ENCODE measurements around the gene ZFP36L1. TPM values are rescaled to one million over a fixed set of nuclear protein-coding genes. Genes with fewer than 3 reads are reported as not detected.

The ZFP36L1 gene
- total and polyA plus RNA-seq, 2 donors (not counting 3 experiments of a cell fraction or from before 2014, with no cell fraction given) = 46.0 to 89.6 TPM

DNA sequence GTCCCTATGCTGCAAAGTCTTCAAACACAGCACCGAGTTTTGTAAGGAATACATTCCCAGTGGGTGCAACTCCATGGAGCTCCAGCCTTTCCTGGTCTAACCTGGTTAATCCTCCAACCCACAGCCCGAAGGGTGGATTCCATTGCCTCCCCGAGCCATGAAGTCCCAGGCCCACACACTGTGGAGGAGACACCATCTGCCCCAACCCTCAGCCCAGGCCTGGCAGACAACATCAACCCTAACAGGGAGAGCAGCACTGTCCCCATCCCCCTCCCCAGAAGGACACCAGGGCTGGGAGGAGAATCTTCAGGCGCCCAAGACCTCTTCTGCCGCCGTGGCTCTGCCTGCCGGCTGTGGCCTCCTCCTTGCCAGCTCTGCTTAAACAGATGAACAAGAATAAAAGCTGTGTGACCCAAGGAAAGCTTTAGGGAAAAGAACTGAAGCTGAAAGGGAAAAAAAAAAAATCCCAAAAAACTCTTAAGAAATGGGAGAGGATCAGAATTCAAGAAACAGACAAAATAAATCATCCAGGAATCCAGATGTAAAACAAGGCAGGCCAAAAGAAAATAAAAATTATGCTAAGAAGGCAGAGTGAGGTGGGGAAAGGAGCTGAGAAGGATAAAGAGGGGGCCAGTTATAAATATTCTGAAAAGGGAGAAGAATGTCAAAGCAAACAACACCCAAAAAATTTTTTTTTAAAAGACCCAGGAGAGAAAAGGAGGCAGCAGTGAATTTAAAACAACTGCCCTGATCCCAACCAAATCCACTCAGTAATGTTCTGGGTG, 16.0 kb upstream of the ZFP36L1 start:
- H3K4me1 ChIP-seq (ENCODE audit: control insufficient read depth, extremely low read depth, insufficient read depth, low read length) = peaks cover 6% of the 10 kb centered on the region
- no peak overlapping the region for H3K4me2 ChIP-seq (ENCODE audit: insufficient read depth, low read length)
- H3K27me3 ChIP-seq (ENCODE audit: control insufficient read depth in 2 of 2, insufficient read depth in 2 of 2, low read length in 2 of 2) = no peaks in the 10 kb centered on the region
- TF ChIP-seq, protein P1, sequence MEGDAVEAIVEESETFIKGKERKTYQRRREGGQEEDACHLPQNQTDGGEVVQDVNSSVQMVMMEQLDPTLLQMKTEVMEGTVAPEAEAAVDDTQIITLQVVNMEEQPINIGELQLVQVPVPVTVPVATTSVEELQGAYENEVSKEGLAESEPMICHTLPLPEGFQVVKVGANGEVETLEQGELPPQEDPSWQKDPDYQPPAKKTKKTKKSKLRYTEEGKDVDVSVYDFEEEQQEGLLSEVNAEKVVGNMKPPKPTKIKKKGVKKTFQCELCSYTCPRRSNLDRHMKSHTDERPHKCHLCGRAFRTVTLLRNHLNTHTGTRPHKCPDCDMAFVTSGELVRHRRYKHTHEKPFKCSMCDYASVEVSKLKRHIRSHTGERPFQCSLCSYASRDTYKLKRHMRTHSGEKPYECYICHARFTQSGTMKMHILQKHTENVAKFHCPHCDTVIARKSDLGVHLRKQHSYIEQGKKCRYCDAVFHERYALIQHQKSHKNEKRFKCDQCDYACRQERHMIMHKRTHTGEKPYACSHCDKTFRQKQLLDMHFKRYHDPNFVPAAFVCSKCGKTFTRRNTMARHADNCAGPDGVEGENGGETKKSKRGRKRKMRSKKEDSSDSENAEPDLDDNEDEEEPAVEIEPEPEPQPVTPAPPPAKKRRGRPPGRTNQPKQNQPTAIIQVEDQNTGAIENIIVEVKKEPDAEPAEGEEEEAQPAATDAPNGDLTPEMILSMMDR (IDR thresholded peaks at IDR 0.05; ENCODE audit: extremely low read depth in 1 of 2, insufficient read depth in 1 of 2, low read depth in 1 of 2, low read length in 2 of 2) = no peak
- TF ChIP-seq MAX (IDR thresholded peaks at IDR 0.05; ENCODE audit: insufficient read depth, insufficient read length) (no peak), JUN (IDR thresholded peaks at IDR 0.05; ENCODE audit: borderline replicate concordance, insufficient read depth, insufficient read length, low read depth) (no peak), FOS (IDR thresholded peaks at IDR 0.05; ENCODE audit: borderline replicate concordance, insufficient read depth, low read length) (no peak), MYC (IDR thresholded peaks at IDR 0.05; ENCODE audit: low read depth, low read length) (no peak), POLR2A (IDR thresholded peaks at IDR 0.05; ENCODE audit: low read depth, low read length) (no peak), EZH2 (IDR thresholded peaks at IDR 0.05; ENCODE audit: borderline replicate concordance, low read depth, low read length, severe bottlenecking) (no peak)
- FAIRE-seq (no peak), DNase-seq (ENCODE audit: low read depth, low spot score) (no peak)
- BruUV-seq (replicated peaks) = no TSS peak
- H3K9me3 ChIP-seq (replicated peaks; ENCODE audit: control insufficient read depth, insufficient read depth, low read length) = no peaks in the 10 kb centered on the region
- H3K79me2 ChIP-seq (ENCODE audit: control insufficient read depth, insufficient read depth, low read length) = no peaks in the 10 kb centered on the region
- dilution Hi-C loops (cut with MboI; ENCODE audit: extremely low pct_ligation_motif_present, low sequenced_read_pairs) = loop anchor here (25.0 kb wide), 1 partner anchor 872 kb away; no protein-coding TSS in a partner anchor
- H3K9ac ChIP-seq (replicated peaks; ENCODE audit: extremely low read depth, insufficient read depth, low read length) = no peak overlapping the region
- ChIA-PET POLR2A (interaction anchor here (0.8 to 2.3 kb wide), 2 partner anchors 16 kb away, joined by 4 to 16 read pairs; partner anchors contain the start of gene ZFP36L1), CTCF (interaction anchor here (1.2 to 1.4 kb wide), 2 partner anchors 13 to 865 kb away, joined by 3 to 6 read pairs; no protein-coding TSS in a partner anchor)
- H2AFZ ChIP-seq (ENCODE audit: low read depth, low read length) = no peak overlapping the region
- H3K4me3 ChIP-seq (replicated peaks in 1 of 3; ENCODE audit: insufficient read depth in 1 of 3, low read depth in 1 of 3, low read length in 3 of 3) = no peak overlapping the region
- no peak overlapping the region for H3K27ac ChIP-seq (ENCODE audit: insufficient read depth, low read depth, low read length)
- H3K9me1 ChIP-seq (replicated peaks; ENCODE audit: control insufficient read depth, extremely low read depth, insufficient read depth, low read length) = no peaks in the 10 kb centered on the region
- intact Hi-C loops (cut with micrococcal nuclease) = no loop called here
- H4K20me1 ChIP-seq (replicated peaks; ENCODE audit: control insufficient read depth, extremely low read depth, insufficient read depth, low read length) = no peaks in the 10 kb centered on the region
- H3K36me3 ChIP-seq (ENCODE audit: control insufficient read depth in 2 of 2, extremely low read depth in 1 of 2, insufficient read depth in 2 of 2, low read length in 2 of 2) = no peaks in the 10 kb centered on the region

Data from endothelial cell of umbilical vein (primary cell).